HG02798 (cell line): ENCODE measurements around the gene EMILIN1.
"Not testable (repeated sequence)": the region's sequence is repeated elsewhere in the genome, so short reads cannot be mapped to it uniquely, and the experiment has no call there.

Experiments
- ATAC-seq: cut with Tn5 transposase; IDR thresholded peaks from one replicate; pipeline ENCODE4 v1.9.1; 2021; ENCODE audit warnings: mild to moderate bottlenecking; ENCODE audit not compliant: unreplicated experiment, poor library complexity

EMILIN1 gene

GRCh38 chr2:27053321-27053720 lies 25.1 kb upstream of the EMILIN1 start:
- no peak for ATAC-seq

- ATAC-seq: no peak
These were observed 24.6 kb upstream of the EMILIN1 start for GRCh38 chr2:27053776-27054175.

- ATAC-seq: no peak
These were observed 23.7 kb upstream of the EMILIN1 start for GRCh38 chr2:27054721-27055120.

GRCh38 chr2:27057184-27057583 lies 21.2 kb upstream of the EMILIN1 start:
- no peak for ATAC-seq

GRCh38 chr2:27058210-27058609 lies 20.2 kb upstream of the EMILIN1 start:
- ATAC-seq: no peak

GRCh38 chr2:27059141-27059820 lies 19.1 kb upstream of the EMILIN1 start:
- ATAC-seq: no peak

GRCh38 chr2:27060323-27060722 lies 18.1 kb upstream of the EMILIN1 start:
- no peak for ATAC-seq

GRCh38 chr2:27065128-27065527 lies 13.3 kb upstream of the EMILIN1 start:
- ATAC-seq: no peak

GRCh38 chr2:27067385-27067784 lies 11.0 kb upstream of the EMILIN1 start:
- no peak for ATAC-seq

GRCh38 chr2:27069436-27069835 lies 9.0 kb upstream of the EMILIN1 start:
- ATAC-seq: no peak

GRCh38 chr2:27069961-27070618 lies 8.3 kb upstream of the EMILIN1 start:
- no peak for ATAC-seq

- ATAC-seq: no peak
These were observed 7.7 kb upstream of the EMILIN1 start for GRCh38 chr2:27070653-27071276.

GRCh38 chr2:27071277-27071989 lies 7.0 kb upstream of the EMILIN1 start, which contains the start of gene OST4:
OST4 (minus strand) TSS chr2:27071654.
- ATAC-seq: peak; percentile 93

GRCh38 chr2:27071990-27072830 lies 6.2 kb upstream of the EMILIN1 start:
- no peak for ATAC-seq

- no peak for ATAC-seq
These were observed 5.5 kb upstream of the EMILIN1 start for GRCh38 chr2:27072920-27073319.

- no peak for ATAC-seq
These were observed 4.6 kb upstream of the EMILIN1 start for GRCh38 chr2:27073782-27074181.

- no peak for ATAC-seq
These were observed 3.5 kb upstream of the EMILIN1 start for GRCh38 chr2:27074738-27075565.

GRCh38 chr2:27075566-27075871 lies 2.9 kb upstream of the EMILIN1 start:
- not testable (repeated sequence) for ATAC-seq

GRCh38 chr2:27076323-27076722 lies 2.1 kb upstream of the EMILIN1 start:
- no peak for ATAC-seq
